ENCODE results near the gene SPG7.

Gene SPG7

GRCh38 chr16:89595330-89596060 is 87.3 kb downstream of the SPG7 start:
- DNase-seq (ENCODE audit: low read depth in 2 of 3, low spot score in 2 of 3): no peak

DNA sequence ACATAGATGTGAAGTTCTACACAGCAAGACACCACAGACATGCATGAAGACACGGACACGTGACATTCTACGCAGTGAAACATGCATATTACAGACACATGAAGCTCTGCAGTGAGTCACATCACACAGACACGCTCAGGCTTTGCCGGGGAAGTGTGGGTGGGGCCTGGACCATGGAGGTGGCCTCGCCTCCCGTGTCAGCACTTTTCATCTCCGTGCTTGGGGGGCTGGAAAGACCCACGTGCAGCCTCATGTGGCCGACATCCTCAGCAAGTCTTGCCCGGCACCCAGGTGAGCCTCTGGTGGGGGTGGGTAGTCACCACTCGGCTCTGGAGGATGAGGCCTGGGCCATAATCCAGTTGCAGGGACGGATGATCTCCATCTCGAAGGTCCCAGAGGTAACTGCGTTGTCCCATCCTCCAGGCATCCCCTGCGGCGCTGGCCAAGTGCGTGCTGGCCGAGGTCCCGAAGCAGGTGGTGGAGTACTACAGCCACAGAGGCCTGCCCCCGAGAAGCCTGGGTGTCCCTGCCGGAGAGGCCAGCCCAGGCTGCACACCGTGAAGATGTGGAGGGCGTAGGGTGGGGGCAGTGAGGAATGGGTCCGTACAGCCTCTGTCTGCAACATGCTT is 88.0 kb downstream of the SPG7 start:
- no peak for DNase-seq (ENCODE audit: low read depth in 2 of 3, low spot score in 2 of 3)

GRCh38 chr16:89596957-89597649 is 88.9 kb downstream of the SPG7 start:
- no peak for DNase-seq (ENCODE audit: low read depth in 2 of 3, low spot score in 2 of 3)

DNA sequence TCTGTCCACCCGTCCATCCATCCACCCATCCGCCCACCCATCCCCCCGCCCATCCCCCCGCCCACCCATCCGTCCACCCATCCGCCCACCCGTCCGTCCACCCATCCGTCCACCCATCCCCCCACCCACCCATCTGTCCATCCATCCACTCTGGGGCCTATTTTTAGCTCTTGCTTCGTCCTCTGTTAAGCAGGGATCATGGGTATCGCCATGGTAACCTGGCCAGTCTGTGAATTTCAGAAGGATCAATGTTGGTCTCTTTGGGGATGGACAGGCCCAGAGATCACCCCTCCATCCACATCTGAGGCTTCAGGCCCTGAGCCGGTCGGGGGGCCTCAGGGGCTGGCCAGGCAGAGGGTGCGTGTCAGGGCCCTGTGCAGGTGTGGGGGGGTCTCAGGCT is 90.0 kb downstream of the SPG7 start:
- DNase-seq (ENCODE audit: low read depth in 2 of 3, low spot score in 2 of 3): no peak

DNA sequence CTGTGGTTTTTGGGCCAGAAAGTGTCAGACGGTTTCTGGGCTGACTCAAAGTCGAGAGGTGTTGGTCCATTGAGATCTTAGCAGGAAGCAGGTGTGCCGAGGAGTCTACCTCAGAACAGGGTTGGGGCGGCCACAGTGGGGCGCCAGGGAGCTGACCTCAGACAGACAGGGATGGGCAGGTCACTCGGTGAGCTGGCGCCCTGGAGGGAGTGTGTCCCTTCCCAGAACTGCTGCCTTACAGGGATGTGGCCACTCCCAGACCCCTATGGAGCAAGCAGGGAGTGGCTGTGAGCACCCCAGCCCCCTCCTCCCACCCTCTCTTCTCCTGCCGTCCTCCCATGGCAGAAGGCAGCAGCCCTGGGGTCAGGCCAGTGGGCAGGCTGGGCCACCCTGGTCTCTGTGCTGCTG is 91.3 kb downstream of the SPG7 start:
- DNase-seq (ENCODE audit: low read depth in 2 of 3, low spot score in 2 of 3): no peak

DNA sequence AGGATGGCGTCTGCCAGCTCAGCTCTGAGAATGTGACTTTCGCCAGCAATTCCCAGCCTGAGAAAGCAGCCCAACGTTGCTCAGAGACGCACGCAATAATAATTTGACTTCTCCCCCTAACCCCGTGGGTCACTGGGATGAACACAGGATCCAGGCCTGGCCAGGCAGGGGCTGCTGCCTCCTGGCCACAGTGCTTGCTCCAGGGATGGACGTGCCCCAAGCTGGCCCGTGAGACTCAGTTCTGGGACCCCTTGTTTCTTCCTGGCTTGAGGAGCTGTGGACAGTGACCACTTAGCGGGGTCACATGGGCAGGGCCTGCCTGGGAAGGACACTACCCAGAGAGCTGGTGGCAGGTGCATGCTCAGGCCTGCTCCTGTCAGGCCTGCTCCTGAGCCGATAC is 91.7 kb downstream of the SPG7 start:
- DNase-seq (ENCODE audit: low read depth in 2 of 3, low spot score in 2 of 3): no peak

GRCh38 chr16:89600427-89600826 is 92.2 kb downstream of the SPG7 start:
- no peak for DNase-seq (ENCODE audit: low read depth in 2 of 3, low spot score in 2 of 3)

DNA sequence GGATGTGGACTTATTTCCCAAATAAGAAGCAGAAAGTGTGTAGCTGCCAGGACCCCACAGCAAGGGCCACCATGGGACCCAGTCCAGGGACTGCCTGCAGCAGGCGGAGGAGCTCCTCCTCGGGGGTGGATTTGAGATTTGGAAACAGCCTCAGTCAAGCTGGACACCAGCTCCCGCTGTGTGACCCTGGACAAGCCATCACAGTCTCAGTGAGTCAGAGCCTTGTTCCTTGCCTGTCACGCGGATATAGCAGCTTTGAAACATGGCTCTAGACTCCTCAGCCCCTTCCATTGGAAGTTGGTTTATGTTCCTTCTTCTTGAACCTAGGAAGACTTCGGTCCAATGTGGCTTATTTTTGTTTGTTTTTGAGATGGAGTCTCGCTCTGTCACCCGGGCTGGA is 92.8 kb downstream of the SPG7 start:
- DNase-seq (ENCODE audit: low read depth in 2 of 3, low spot score in 2 of 3): no peak

DNA sequence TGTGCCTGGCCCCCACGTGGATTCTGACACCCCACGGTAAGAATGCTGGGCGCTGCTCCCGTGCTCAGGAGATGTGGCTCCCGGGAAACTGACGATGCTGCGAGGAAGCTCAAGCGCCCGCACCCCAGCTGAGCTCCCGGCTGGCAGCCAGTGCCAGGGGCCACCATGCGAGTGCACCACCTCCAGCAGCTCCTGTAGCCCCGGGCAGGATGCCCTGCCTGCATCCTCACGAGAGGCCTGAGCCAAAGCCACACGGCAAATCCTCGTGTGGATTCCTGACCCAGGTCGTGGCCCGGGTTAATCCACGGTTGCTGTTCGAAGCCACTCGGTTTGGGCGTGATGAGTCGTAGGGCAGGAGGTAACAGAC is 93.7 kb downstream of the SPG7 start:
- no peak for DNase-seq (ENCODE audit: low read depth in 2 of 3, low spot score in 2 of 3)

GRCh38 chr16:89602273-89602951 is 94.2 kb downstream of the SPG7 start:
- DNase-seq (ENCODE audit: low read depth in 2 of 3, low spot score in 2 of 3): peak; percentile 26 to 41 (median 29)

- DNase-seq (ENCODE audit: low read depth in 2 of 3, low spot score in 2 of 3): no peak
These were observed 94.9 kb downstream of the SPG7 start for GRCh38 chr16:89602952-89603590.

- DNase-seq (ENCODE audit: low read depth in 2 of 3, low spot score in 2 of 3): no peak
These were observed 96.6 kb downstream of the SPG7 start for GRCh38 chr16:89604764-89605163.

DNA sequence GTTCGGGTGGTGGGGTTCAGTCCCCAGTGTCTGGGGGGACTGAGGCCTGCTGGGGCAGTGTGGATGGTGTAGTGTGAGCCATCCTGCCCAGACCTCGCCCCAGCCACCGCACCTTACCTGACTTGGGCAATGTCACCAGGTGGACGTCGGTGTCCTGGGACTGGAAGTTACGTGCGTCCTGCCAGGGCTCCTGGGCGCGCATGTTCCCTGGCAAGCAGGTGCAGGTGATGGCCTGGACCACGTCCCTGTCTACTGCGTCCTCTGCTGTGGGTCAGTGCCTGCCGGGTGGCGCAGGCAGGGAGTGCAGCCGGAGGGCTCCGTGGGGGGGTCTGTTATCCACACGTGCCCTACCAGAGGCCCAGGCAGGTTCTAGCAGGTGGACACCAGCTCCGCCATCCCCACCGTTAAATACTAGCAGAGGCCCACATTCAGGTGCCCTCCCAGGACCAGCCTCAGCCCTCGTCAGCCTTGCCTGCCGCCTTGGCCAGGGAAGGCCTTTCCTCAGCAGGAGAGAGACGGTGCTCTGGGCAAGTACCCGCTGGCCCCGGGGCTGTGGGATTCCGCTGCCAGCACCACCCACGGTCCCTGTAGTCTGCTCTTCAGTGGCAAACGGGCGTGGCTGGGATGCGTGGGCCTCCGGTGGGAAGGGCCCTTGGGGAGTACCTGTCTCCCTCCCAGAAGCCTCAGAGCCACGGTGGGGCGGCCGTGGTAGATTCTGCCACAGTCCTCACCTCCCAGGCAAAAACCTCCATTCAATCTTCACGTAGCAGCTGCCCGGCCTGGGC is 97.2 kb downstream of the SPG7 start:
- DNase-seq (ENCODE audit: low read depth in 2 of 3, low spot score in 2 of 3): no peak

DNA sequence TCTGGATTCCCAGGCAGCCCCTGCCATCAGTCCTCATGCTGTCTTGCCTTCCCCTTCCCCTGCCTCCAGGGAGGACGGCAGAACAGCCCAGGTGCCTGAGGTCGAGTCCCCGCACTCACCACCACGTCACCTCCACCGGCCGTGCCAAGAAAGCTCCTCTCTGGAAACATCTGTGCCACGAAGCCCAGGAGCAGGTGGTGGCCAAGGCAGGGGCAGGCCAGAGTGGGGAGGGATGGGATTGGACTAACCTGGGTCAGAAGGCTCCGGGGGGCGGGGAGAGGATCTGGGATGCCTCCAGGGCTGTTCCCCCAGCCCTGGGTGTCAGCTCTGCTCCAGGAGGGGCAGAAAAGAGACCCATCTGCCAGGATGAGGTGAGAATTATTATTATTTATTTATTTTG is 97.8 kb downstream of the SPG7 start:
- DNase-seq (ENCODE audit: low read depth in 2 of 3, low spot score in 2 of 3): no peak
